Myocyte (in vitro differentiated cells): Measurements from ENCODE around the gene PPP1R15A. TPM values are rescaled to one million over a fixed set of nuclear protein-coding genes. Genes with fewer than 3 reads are reported as not detected.
"Not testable (repeated sequence)": the region's sequence is repeated elsewhere in the genome, so short reads cannot be mapped to it uniquely, and the experiment has no call there.

Experiments
- DNase-seq: peaks from one replicate; pipeline ENCODE4 v3.0.0-alpha.2; 2012; ENCODE audit warnings: low read depth
- total RNA-seq: library from RNA; depleted of rRNA; stranded (reverse); fragments of >200 nt; gene quantifications from 2 replicates; pipeline ENCODE4 v1.2.3, GENCODE V29; 2014

Gene PPP1R15A
- total RNA-seq, 1 donor from 2014 or later: 81.7 TPM

- no peak for DNase-seq
These were observed 38.6 kb downstream of the PPP1R15A start for GRCh38 chr19:48910803-48911202.

GRCh38 chr19:48913114-48913889 lies 41.1 kb downstream of the PPP1R15A start:
- DNase-seq: no peak

- no peak for DNase-seq
These were observed 42.0 kb downstream of the PPP1R15A start for GRCh38 chr19:48914181-48914580.

GRCh38 chr19:48915757-48916156 lies 43.5 kb downstream of the PPP1R15A start:
- DNase-seq: no peak

- DNase-seq: no peak
These were observed 45.9 kb downstream of the PPP1R15A start for GRCh38 chr19:48918071-48918470.

- no peak for DNase-seq
These were observed 46.6 kb downstream of the PPP1R15A start for GRCh38 chr19:48918801-48919247.

GRCh38 chr19:48919271-48919670 lies 47.0 kb downstream of the PPP1R15A start:
- DNase-seq: not testable (repeated sequence)

GRCh38 chr19:48920949-48921348 lies 48.7 kb downstream of the PPP1R15A start:
- DNase-seq: no peak

- DNase-seq: no peak
These were observed 49.7 kb downstream of the PPP1R15A start for GRCh38 chr19:48921721-48922500.

GRCh38 chr19:48922548-48923490 lies 50.6 kb downstream of the PPP1R15A start:
- no peak for DNase-seq

GRCh38 chr19:48925240-48925843 lies 53.1 kb downstream of the PPP1R15A start:
- DNase-seq: peak; percentile 54

Other genes with a start within 250 kb of the PPP1R15A start
- gene DBP, start 235.0 kb upstream of the PPP1R15A start, total RNA-seq: 6.9 and 17.0 TPM in 2 replicates
- gene CA11, start 226.2 kb upstream of the PPP1R15A start, total RNA-seq: 1.5 and 2.0 TPM in 2 replicates
- gene NTN5, start 199.4 kb upstream of the PPP1R15A start, total RNA-seq: 0.08 and 0.42 TPM in 2 replicates
- not detected in 2 replicates for gene FUT2, start 176.4 kb upstream of the PPP1R15A start, total RNA-seq
- 8.7 and 16.2 TPM in 2 replicates for gene MAMSTR, start 152.7 kb upstream of the PPP1R15A start, total RNA-seq
- gene RASIP1, start 131.8 kb upstream of the PPP1R15A start, total RNA-seq: 0.05 TPM in 2 replicates
- gene IZUMO1, start 125.5 kb upstream of the PPP1R15A start, total RNA-seq: 0.08 TPM in 1 of 2 replicates, not detected in the other
- gene FUT1, start 119.8 kb upstream of the PPP1R15A start, total RNA-seq: 0.03 and 0.05 TPM in 2 replicates
- gene FGF21, start 116.9 kb upstream of the PPP1R15A start, total RNA-seq: not detected in 2 replicates
- gene BCAT2, start 61.4 kb upstream of the PPP1R15A start, total RNA-seq: 29.7 and 34.1 TPM in 2 replicates
- gene HSD17B14, start 35.9 kb upstream of the PPP1R15A start, total RNA-seq: 0.59 TPM in 1 of 2 replicates, not detected in the other
- 25.5 and 29.5 TPM in 2 replicates for gene PLEKHA4, start 3.8 kb upstream of the PPP1R15A start, total RNA-seq
- gene TULP2, start 26.3 kb downstream of the PPP1R15A start, total RNA-seq: not detected in 2 replicates
- gene NUCB1, start 27.9 kb downstream of the PPP1R15A start, total RNA-seq: 178 and 199 TPM in 2 replicates
- gene DHDH, start 61.3 kb downstream of the PPP1R15A start, total RNA-seq: 0.32 TPM in 1 of 2 replicates, not detected in the other
- 59.7 and 78.0 TPM in 2 replicates for gene BAX, start 82.5 kb downstream of the PPP1R15A start, total RNA-seq
- gene FTL, start 92.9 kb downstream of the PPP1R15A start, total RNA-seq: 1,692 and 1,792 TPM in 2 replicates
- 358 and 408 TPM in 2 replicates for gene GYS1, start 120.9 kb downstream of the PPP1R15A start, total RNA-seq
- gene RUVBL2, start 121.5 kb downstream of the PPP1R15A start, total RNA-seq: 94.7 and 106 TPM in 2 replicates
- not detected in 2 replicates for gene LHB, start 144.7 kb downstream of the PPP1R15A start, total RNA-seq
- not detected in 2 replicates for gene CGB3, start 151.9 kb downstream of the PPP1R15A start, total RNA-seq
- not detected in 2 replicates for gene CGB2, start 159.5 kb downstream of the PPP1R15A start, total RNA-seq
- not detected in 2 replicates for gene CGB1, start 164.5 kb downstream of the PPP1R15A start, total RNA-seq
- not detected in 2 replicates for gene CGB5, start 171.4 kb downstream of the PPP1R15A start, total RNA-seq
- gene CGB8, start 176.7 kb downstream of the PPP1R15A start, total RNA-seq: not detected in 2 replicates
- 0.29 TPM in 1 of 2 replicates, not detected in the other for gene CGB7, start 185.3 kb downstream of the PPP1R15A start, total RNA-seq
- gene NTF4, start 192.4 kb downstream of the PPP1R15A start, total RNA-seq: not detected in 2 replicates
- 0.21 and 1.3 TPM in 2 replicates for gene KCNA7, start 200.3 kb downstream of the PPP1R15A start, total RNA-seq
- gene SNRNP70, start 213.0 kb downstream of the PPP1R15A start, total RNA-seq: 312 and 331 TPM in 2 replicates
- gene LIN7B, start 241.9 kb downstream of the PPP1R15A start, total RNA-seq: 22.1 and 44.2 TPM in 2 replicates
- not detected in 2 replicates for gene C19orf73, start 246.7 kb downstream of the PPP1R15A start, total RNA-seq
- 10.2 and 12.5 TPM in 2 replicates for gene PPFIA3, start 247.1 kb downstream of the PPP1R15A start, total RNA-seq